Ovary (tissue), 9 donors: ENCODE results near the gene TLDC2. TPM values are rescaled to one million over a fixed set of nuclear protein-coding genes. Genes with fewer than 3 reads are reported as not detected.
"Not testable (repeated sequence)": the region's sequence is repeated elsewhere in the genome, so short reads cannot be mapped to it uniquely, and the experiment has no call there.

Experiments used
- DNase-seq, 5 donors: peaks; one replicate each; pipeline ENCODE4 v3.0.0-alpha.2; 2019 to 2020
- H3K27ac ChIP-seq, 2 donors: fragments of 200-600 bp; one replicate each; pipeline versions ENCODE4 v1.5.1 to v1.8.0; 2019 to 2022
- H3K27me3 ChIP-seq: fragments of 200-600 bp; one replicate; pipeline ENCODE4 v1.8.0; 2022
- H3K36me3 ChIP-seq: fragments of 200-600 bp; sonication (generic); one replicate; pipeline ENCODE4 v1.5.1; 2019
- H3K4me1 ChIP-seq: one replicate; pipeline ENCODE4 v1.8.1; 2013; ENCODE audit warnings: mild to moderate bottlenecking, moderate library complexity; ENCODE audit not compliant: insufficient read depth
- H3K4me3 ChIP-seq: fragments of 200-600 bp; sonication (generic); one replicate; pipeline ENCODE4 v1.5.1; 2017
- H3K9me3 ChIP-seq, 2 donors: fragments of 200-600 bp in 1 of 2; sonication (generic) in 1 of 2; one replicate each; pipeline versions ENCODE4 v1.5.1 to v1.8.1; 2013 to 2019; ENCODE audit warnings: mild to moderate bottlenecking in 1 of 2, moderate library complexity in 1 of 2
- EP300 ChIP-seq: sonication (generic); formaldehyde crosslinking; IDR thresholded peaks from one replicate; pipeline ENCODE4 v1.6.1; 2017; ENCODE audit warnings: antibody characterized with exemption
- POLR2A ChIP-seq: fragments of 450-650 bp; IDR thresholded peaks from one replicate; pipeline ENCODE4 v1.6.1; 2017; ENCODE audit warnings: antibody characterized with exemption, mild to moderate bottlenecking, moderate library complexity
- WGBS, 3 donors: extraction: QIAGEN DNeasy Blood & Tissue Kit in 1 of 3; methylation state at CpG; one replicate each; pipeline versions ENCODE4 v1.1.5 to v1.1.7; 2013 to 2017; 5-methylcytosine and 5-hydroxymethylcytosine counted together
- intact Hi-C, 4 donors: fragments of 100-400 bp; cut with DNase I; formaldehyde crosslinking; loops; one replicate each; pipeline versions ENCODE4 v1.11.0 to v1.15.1; 2022 to 2023
- polyA plus RNA-seq, 2 donors: library from polyadenylated mRNA; stranded (reverse); fragments of 200-250 nt in 1 of 2; fragments of 350-450 nt in 1 of 2; fragmentation: Illumina TruSeq in 1 of 2; extraction: RNeasy Lipid Tissue Mini Kit (QIAGEN cat#74804) in 1 of 2; gene quantifications; one replicate each; pipeline ENCODE4 v1.2.3, GENCODE V29; 2013 to 2014
- total RNA-seq, 7 donors: library from RNA; depleted of rRNA in 2 of 7; stranded (reverse); fragments of >200 nt in 2 of 7; fragmentation: NEBNext Ultra II Directional in 3 of 7; extraction: Animal tissue kit (Norgen Biotek cat#: 25700) in 3 of 7; gene quantifications; one replicate each; pipeline versions ENCODE4 v1.1.0 to v1.2.4, GENCODE V29; 2016 to 2023
- TF ChIP-seq, protein P1 (sequence below), 3 donors: fragments of 450-650 bp in 2 of 3; fragments of 200-600 bp in 1 of 3; IDR thresholded peaks; one replicate each; pipeline versions ENCODE4 v1.5.1 to v1.8.0; 2016 to 2022; ENCODE audit warnings: antibody characterized with exemption in 3 of 3, mild to moderate bottlenecking in 1 of 3
- donor health status: DM: no; HTN: no; CAD: no; lungs with moderate emphysema.
- donor health status: DM: no; HTN: no; CAD: no.
- donor health status: Bipolar disorder and iron deficiency.
- donor health status: DM: yes; HTN: yes; CAD: no.
- donor health status: DM: no; HTN: no; CAD: no.
- donor health status: DM: yes; HTN: yes; CAD: no.

Gene TLDC2
- total and polyA plus RNA-seq, 9 donors: 0.10 to 0.95 (median 0.33) TPM; not detected in 4

DNA sequence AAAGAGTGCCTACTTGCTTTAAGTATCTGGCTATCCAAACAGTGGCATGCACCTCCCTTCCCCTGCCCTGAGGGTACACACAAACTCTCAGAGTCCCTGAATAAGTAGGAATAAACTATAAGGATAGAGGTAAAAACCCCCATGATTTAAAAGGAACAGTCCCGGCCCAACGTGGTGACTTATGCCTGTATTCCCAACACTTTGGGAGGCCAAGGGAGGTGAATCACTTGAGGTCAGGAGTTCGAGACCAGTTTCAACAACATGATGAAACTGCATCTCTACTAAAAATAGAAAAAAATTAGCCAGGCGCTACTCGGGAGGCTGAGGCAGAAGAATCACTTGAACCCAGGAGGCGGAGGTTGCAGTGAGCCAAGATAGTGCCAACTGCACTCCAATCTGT is 53.4 kb downstream of the TLDC2 start:
- Histone ChIP-seq H3K9me3 (no peaks in the 10 kb centered on the region), H3K4me3 (no peak overlapping the region), H3K4me1 (peaks cover 7% of the 10 kb centered on the region), H3K36me3 (no peaks in the 10 kb centered on the region), H3K27ac (no peak overlapping the region), H3K27me3 (no peaks in the 10 kb centered on the region)
- no peak for DNase-seq
- 70 to 79% (median 77%) methylated on average over 6 of the region's 6 CpGs for WGBS, 3 donors
- TF ChIP-seq POLR2A: no peak
- TF ChIP-seq, protein P1, sequence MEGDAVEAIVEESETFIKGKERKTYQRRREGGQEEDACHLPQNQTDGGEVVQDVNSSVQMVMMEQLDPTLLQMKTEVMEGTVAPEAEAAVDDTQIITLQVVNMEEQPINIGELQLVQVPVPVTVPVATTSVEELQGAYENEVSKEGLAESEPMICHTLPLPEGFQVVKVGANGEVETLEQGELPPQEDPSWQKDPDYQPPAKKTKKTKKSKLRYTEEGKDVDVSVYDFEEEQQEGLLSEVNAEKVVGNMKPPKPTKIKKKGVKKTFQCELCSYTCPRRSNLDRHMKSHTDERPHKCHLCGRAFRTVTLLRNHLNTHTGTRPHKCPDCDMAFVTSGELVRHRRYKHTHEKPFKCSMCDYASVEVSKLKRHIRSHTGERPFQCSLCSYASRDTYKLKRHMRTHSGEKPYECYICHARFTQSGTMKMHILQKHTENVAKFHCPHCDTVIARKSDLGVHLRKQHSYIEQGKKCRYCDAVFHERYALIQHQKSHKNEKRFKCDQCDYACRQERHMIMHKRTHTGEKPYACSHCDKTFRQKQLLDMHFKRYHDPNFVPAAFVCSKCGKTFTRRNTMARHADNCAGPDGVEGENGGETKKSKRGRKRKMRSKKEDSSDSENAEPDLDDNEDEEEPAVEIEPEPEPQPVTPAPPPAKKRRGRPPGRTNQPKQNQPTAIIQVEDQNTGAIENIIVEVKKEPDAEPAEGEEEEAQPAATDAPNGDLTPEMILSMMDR (IDR thresholded peaks at IDR 0.05): no peak
- TF ChIP-seq EP300: no peak
- intact Hi-C loops: no loop called here

DNA sequence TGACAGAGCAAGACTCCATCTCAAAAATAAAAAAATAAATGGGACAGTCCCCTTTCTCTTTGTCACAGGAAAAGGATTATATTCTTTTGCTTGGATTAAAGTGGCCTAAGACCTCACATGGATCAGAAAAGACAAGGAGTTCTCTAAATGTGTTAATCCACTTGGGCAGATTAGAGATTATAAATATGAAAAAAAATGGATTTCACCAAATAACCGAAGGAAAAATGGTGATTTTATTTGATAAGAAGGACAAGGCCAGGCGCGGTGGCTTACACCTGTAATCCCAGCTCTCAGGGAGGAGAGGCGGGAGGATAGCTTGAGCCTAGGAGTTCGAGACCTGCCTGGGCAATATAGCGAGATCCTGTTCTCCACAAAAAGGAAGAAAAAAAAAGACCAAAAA is 53.8 kb downstream of the TLDC2 start:
- H3K27me3 ChIP-seq: no peaks in the 10 kb centered on the region
- no peak overlapping the region for H3K4me3 ChIP-seq
- H3K9me3 ChIP-seq: no peaks in the 10 kb centered on the region
- TF ChIP-seq, protein P1 (IDR thresholded peaks at IDR 0.05): no peak
- TF ChIP-seq EP300: no peak
- TF ChIP-seq POLR2A: no peak
- 92 to 96% (median 95%) methylated on average over 6 of the region's 6 CpGs for WGBS, 3 donors
- H3K36me3 ChIP-seq: no peaks in the 10 kb centered on the region
- H3K27ac ChIP-seq: no peak overlapping the region
- intact Hi-C loops: no loop called here
- no peak for DNase-seq
- H3K4me1 ChIP-seq: peaks cover 7% of the 10 kb centered on the region

DNA sequence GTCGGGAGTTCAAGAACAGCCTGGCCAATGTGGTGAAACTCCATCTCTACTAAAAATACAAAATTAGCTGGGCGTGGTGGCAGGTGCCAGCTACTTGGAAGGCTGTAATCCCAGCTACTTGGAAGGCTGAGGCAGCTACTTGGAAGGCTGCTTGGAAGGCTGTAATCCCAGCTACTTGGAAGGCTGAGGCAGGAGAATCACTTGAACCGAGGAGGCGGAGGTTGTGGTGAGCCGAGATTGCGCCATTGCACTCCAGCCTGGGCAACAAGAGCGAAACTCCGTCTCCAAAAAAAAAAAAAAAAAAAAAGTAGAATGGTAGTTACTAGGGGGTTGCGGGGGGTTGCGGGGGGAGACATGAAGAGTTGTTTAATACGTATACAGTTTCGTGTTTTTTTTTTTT is 56.1 kb downstream of the TLDC2 start:
- H3K9me3 ChIP-seq, H3K27me3 ChIP-seq, intact Hi-C loops, H3K27ac ChIP-seq, H3K4me3 ChIP-seq, H3K4me1 ChIP-seq, H3K36me3 ChIP-seq, DNase-seq: not testable (repeated sequence)
- WGBS, 3 donors: 91 to 95% (median 94%) methylated on average over 12 of the region's 12 CpGs

GRCh38 chr20:36932476-36933426 is 56.8 kb downstream of the TLDC2 start:
- H3K36me3 ChIP-seq: no peaks in the 10 kb centered on the region
- H3K27ac ChIP-seq: no peak overlapping the region
- peaks cover 7% of the 10 kb centered on the region for H3K4me1 ChIP-seq
- no peak for TF ChIP-seq POLR2A
- TF ChIP-seq EP300: no peak
- TF ChIP-seq, protein P1 (IDR thresholded peaks at IDR 0.05): no peak
- no peaks in the 10 kb centered on the region for H3K9me3 ChIP-seq
- H3K27me3 ChIP-seq: no peaks in the 10 kb centered on the region
- no peak overlapping the region for H3K4me3 ChIP-seq
- intact Hi-C loops: no loop called here
- no peak for DNase-seq
- WGBS, 3 donors: 47 to 54% (median 50%) methylated on average over 11 of the region's 11 CpGs

DNA sequence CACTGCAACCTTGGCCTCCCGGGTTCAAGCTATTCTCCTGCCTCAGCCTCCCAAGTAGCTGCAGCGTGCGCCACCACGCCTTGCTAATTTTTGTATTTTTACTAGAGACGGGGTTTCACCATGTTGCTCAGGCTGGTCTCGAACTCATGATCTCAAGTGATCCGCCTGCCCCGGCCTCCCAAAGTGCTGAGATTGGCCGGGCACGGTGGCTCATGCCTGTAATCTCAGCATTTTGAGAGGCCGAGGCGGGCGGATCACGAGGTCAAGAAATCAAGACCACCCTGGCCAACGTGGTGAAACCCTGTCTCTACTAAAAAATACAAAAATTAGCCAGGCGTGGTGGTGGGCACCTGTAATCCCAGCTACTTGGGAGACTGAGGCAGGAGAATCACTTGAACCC is 57.6 kb downstream of the TLDC2 start:
- H3K27ac ChIP-seq, H3K36me3 ChIP-seq, H3K4me3 ChIP-seq, H3K4me1 ChIP-seq, intact Hi-C loops, H3K27me3 ChIP-seq, H3K9me3 ChIP-seq, DNase-seq: not testable (repeated sequence)
- 93 to 96% (median 96%) methylated on average over 16 of the region's 16 CpGs for WGBS, 3 donors
